NCI-H2227 (cell line): ENCODE results near the gene KRT75.

Experiments
- DNase-seq: peaks from one replicate; lab custom pipeline; 2025; ENCODE audit not compliant: unreplicated experiment; lab: John Stamatoyannopoulos, UW

The KRT75 gene

DNA sequence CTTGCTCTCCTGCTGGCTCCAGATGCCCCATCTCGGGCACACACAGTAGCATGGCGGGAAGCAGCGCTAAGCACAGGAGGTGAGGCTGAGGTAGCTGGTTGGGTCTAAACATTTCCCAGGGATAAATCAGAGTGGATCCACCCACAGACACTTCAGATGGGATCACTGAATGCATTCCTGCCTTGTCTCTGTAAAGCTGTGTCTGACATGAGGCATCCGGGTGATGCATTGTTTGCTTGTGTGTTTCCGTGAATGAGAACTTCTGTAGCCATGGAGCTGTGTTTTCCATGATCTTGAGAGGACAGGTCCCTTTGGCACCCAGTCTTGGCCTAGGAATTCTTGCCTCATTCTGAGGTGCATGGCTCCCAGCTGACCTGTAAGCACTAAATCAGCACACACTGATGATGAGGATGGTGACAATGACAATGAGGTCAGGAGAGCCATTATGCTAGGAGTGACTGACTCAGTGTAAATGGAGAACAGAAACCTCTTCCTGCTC is 6.7 kb upstream of the KRT75 start:
- DNase-seq: no peak

DNA sequence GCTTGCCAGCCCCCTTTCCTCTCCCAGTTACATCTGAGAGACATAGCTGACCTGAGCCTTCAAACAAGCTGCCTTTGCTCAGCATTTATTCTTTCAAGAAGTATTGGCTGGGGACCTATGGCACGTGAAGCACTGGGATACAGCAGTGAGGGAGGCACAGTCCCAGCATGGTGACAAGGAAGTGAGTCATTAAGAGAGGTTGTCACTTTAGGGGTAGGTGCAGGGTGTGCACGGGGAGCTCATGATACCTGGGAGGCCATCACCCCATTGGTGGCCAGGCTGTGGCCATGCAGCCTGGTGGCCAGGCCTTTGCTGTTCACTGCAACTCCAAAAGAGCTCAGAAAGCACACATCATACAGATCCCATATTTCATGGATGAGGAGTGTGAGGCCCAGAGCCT is 5.7 kb upstream of the KRT75 start:
- DNase-seq: no peak

DNA sequence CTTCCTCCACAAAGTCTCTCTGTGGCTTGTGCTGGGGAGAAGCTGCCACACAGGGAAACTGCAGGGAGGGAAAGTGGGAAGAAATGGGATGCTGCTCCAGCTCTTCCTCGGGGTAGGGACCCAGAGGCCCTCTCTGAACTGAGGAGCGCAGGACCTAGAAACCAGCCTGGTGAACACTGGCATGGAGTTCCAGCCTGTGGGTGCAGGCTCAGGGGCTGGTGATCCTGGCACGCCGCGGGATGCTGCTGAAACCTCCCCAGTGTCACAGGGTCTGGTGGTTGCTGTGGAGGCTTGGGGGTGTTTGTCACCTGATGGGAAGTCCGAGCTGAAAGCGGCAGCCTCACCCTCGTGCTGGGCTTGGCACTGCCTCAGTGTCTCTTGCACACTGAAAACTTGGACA is 5.2 kb upstream of the KRT75 start:
- DNase-seq: no peak

DNA sequence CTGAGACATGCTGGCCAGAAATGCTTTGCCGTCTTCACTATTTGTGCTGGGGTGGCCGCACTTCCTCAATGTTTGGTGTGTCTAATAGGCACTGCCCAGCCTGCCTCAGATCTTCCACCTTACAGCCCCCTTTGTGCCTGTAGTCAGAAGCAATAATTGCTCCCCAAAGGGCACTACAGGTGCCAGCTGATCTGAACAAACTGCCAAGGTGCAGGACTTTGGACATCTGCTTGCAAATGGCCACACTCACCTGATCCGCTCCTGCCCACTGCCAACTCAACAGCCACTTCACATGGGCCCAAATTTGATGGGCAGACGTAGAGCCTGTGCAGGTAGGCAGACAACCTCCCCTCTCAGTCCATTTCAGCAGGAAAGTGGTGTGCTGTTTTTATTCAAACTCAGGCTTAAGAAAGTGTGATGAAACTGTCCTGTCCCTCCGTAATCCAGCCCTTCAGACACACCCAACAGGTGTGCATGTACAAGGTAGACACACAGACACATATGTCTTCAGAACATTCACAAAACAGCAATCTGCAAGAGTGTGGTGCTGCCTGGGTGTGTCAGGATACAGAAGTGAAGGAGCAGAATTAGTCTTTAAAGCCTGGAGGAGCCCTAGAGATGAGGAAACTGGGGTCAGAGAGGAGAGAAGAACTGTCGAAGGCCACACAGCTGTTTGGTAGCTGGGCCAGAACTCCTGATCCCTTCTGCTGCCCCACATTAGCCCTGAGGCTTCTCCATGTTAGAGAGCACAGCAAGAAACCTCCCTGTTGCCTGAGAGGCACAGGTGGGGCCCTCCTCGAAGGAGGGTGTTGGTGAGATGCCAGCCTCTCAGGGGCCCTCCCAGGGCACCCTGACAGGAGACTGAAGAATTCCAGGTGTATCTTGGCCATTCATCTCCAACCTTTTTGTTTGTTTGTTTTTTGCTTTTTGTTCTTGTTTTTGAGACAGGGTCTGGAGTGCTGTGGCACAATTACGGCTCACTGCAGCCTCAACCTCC is 4.4 kb upstream of the KRT75 start:
- no peak for DNase-seq

DNA sequence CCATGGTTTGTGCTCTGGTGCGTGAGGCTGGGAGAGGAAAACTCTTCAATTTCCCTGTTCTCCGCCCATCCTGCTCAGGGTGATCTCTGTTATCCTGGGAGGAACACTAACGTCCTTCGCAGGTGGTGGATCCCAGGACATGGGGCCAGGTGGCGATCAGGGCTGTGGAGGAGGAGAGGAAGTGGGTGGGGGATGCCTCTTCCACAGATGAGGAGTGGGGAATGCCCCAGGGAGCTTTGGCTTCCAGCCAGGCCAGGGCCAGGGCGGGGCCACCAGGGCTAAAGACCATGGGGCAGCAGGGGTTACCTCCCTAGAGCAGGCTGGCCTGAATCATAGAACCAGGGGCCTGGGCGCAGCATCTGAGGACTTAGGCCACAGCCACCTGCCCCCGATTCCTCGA is 3.3 kb upstream of the KRT75 start:
- no peak for DNase-seq

DNA sequence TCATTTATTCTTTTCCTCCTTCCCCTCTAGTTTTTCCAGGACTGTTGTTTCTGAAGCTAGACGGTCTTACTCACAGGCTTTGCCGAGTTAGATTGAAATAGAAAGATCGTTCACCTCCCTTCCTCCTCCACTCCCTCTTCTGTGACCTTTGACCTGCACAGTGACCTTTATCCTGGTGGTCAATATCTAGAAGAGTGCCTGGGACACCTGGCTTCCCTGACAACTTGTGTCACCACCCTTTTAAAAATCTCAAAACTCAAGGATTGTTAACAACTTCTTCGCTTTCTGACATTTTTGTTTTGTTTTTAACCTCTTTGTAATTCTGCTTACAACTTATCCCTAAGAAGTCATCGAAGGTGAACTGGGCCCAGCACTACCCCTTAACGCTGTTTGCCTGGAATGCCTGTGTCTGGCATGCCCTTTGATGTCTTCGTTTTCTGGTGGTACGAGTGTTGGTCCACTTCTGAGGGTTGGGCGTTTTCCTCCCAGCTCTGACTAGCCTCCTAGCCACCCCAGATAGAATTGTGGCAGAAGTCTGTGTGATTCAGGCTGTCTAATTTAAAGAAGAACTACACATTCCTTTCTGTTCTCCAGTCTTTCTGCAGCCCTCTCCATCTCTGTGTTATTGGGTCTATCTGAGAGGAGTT is 2.8 kb upstream of the KRT75 start:
- DNase-seq: no peak

DNA sequence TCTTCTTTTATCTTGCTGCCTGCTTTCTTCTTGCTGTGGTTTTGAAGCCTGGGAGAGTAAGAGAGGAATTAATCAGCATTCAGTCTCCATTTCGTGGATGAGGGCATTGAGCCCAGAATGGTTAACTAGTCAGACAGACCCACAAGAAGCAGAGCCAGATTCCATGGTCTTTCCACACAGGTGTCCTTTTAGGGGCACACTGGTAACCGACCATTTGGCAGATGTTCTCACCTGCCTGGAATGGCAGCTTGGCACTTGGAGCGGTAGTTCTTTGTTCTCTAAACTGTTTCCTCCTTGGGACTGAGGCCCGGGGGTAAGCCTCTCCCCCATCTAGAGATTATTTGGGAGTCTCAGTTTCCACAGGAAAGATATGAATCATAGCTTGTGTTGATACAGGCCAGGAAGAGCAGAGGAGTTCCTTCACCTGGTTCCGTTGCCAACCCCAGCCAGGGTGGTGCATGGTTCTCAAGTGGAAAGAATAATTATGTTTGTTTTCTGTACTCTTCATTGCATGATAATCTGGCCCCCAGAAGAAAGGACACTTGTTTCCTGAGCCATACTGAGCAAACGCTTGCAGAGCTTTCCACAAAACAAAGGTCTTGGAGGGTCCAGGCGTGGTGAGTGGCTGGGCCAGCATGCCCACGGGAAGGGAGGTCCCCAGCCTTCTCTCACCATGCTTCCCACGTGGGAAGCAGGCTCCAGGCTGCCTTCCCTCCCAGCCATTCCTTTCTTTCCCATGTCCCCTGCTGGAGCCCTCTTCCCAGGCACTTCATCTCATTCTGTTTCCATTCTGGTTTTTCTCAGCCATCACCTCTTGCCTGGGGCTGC is 2.0 kb upstream of the KRT75 start:
- no peak for DNase-seq

DNA sequence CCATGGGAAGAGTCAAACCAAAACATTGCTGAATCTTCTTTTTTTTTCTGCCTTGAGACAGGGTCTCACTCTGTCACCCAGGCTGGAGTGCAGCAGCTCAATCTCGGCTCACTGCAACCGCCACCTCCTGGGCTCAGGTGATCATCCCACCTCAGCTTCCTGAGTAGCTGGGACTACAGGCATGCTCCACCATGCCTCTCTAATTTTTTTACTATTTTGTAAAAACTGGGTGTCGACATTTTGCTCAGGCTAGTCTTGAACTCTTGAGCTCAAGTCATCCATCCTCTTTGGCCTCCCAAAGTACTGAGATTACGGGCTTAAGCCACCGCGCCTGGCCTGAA is 1.5 kb upstream of the KRT75 start:
- no peak for DNase-seq

DNA sequence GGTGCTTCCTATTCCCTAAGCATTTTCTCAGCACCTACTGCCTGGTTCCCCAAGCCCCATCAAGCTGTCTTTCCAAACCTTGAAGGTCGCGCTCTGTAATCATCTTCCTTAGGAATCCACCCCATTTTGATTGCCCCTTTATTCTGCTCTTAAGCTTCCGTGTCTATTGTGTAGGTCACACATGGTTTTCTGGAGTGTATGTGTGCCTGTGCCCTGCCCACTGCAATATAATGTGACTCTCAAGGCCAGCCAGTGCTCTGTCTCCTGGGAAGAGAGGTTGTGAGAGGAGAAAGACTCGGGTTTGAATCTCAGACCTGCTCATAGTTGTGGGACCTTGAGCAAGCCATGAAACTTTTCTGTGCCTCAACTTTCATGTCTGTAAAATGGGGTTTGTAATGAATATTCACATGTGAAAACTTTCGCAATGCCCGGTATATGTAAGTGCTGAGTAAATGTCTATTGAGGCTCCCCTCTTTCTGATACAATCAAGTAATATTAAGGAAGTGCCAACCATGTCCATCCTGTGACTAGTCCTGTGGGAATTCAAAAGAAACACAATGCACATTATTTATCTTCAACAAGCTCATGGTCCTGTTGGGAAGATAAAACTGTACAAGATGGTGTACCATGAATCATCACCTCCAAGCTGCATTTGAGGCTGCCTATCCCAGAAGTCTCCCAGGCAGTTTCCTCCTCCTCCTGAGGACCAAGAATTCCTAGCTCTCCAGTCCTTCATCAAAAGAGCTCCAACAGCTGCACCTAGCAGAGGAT is 774 bp upstream of the KRT75 start:
- no peak for DNase-seq

DNA sequence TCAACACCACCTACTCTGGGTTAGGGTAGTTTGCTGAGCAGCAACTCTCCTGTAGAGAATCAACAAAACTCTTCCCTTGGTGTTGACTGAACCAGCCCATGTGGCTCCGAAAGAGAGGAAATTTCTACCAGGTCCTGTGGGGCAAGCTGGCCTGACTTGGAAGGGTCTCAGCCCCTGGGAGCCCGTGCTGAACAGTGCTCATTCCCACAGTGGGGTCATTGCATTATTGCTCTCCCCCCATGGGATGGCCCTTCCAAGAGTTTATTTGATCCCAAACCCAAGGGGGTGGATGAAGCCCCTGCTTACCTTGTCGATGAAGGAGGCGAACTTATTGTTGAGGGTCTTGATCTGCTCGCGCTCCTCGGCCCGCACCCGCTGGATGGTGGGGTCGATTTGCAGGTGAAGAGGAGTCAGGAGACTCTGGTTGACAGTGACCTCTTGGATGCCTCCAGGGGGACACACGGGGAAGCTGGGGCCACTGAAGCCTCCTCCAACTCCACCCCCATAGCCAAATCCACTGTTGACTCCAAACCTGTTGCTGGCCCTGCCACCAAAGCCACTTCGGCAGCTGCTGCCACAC is 580 bp downstream of the KRT75 start:
- no peak for DNase-seq

DNA sequence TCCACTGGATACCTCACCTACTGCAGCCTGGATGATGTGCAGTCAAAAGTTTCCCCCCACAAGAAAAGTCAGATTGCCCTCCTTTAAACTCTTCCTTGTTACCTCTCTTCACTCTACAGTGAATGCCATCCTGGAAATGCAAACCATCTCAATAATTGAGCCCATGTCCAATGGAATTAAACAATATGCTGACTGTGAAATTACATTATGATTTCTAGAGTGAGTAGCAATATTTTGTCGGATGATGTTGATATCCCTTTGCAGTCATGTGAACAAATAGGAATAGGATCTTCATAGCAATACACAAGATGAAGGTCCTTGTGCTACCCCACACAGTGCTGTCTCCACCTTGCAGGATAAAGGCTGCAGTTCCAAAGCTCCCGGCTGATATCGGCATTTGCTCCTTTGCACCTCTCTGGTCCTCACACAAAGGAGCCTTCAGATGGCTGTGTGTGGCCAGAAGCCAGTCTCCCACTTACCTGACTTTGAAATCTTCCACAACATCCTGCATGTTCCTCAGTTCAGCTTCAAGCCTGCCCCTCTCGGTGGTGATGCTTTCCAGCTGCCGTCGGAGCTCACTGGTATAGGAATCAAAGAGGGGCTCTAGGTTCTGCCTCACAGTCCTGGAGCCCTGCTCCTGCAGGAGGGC is 1.5 kb downstream of the KRT75 start:
- no peak for DNase-seq

DNA sequence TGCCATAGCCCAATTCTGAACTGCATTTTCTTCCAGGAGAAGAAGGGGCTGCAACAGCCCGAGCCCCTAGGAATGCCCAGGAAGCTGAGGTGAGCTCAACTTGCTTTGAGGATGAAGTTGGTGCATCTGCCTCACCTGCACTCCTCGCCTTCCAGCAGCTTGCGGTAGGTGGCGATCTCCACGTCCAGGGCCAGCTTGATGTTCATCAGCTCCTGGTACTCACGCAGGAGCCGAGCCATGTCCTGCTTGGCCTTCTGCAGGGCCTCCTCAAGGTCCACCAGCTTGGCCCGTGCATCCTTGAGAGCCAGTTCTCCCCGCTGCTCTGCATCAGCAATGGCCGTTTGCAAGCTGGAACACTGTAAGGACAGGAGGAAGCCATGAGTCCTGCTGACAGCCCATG is 6.0 kb downstream of the KRT75 start:
- DNase-seq: no peak

DNA sequence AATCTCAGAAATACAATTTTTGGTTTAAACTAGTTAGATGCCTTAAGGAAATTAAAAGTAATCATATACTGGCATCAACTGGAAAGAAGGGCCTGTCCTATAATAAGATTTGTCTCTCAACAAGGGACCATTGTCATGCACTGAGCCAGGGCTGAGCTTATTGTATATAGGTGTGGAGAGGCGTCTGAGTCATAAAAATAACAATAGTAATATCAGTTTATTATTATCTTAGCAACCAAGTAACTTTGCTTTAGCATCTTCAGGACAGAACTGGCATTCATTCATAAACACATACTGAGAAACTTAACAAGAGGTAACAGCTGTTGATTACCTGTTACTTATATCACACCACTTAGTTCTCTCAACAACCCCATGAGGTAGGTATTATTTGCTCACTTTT is 7.1 kb downstream of the KRT75 start:
- no peak for DNase-seq

DNA sequence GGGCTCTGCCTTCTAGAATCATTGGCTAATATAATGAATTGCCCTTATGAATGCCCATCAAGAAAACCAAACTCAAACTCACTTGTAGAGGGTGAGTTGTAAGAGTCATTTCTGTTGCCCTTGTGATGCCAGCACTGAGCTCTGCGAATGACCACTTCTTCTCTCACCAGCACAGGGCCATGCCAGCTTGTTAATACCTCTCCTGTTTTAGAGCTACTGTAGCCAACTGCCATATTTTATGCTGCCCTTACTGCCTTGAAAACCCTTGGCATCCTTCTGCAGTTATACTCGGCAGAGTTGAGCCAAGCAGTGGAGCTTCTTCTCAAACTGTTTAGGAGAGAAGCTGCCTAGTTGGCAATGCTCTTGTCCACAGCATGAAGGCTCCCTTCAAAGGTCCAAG is 8.1 kb downstream of the KRT75 start:
- DNase-seq: no peak

DNA sequence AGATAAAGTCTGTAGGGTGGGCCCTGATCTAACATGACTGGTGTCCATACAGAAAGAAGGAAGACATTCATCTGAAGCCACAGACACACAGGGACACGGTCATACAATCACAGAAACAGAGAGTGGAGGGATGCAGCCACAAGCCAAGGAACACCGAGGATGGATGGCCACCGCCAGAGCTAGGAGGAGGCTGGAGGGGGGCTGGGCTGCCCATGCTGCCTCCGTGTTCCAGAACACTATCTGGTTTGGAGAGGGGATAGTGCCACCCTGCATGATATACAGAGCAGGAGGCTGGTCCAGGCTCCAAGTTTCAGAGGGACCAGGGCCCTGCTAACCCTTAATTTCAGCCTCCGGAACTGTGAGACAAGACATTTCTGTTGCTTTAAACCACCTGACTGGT is 8.7 kb downstream of the KRT75 start:
- no peak for DNase-seq

DNA sequence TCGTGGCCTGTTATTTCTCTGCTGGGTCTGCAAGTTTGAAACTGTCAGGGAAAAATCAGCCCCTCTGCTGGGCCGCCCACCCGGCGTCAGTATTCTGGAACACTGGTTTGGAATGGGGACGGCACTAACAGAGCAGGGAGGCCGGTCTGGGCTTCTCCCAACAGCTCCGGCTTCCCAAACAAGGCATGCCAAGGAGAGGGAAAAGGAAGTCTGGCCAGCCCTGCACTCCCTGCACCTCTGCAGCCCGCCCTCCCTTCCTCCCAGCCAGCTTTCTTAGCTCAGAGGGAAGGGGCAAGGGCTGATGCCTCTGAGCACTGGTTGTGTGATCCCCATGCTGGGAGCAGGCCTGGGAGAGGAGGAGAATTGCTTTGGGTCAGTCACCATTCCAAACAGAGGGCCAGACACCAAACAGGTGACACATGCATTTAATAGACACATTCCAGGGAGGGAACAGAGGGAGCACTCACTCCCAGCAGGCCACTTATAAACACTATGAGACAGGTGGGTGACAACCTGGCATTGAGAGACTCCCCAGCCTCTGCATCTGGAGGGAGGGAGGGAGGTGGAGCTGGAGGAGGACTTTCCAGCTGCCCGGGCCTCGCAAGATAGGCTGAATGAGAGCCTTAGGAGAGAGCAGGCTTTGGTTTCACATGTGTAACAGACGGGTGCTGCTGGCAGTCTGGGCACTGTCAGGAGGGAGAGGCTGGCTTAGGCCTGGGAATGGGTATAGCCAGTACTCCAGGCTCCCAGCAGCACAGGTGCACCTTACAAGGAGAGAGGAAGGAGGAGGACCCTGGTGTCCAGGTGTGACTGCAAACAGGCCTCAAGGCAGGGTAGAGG is 10.3 kb downstream of the KRT75 start:
- DNase-seq: no peak

DNA sequence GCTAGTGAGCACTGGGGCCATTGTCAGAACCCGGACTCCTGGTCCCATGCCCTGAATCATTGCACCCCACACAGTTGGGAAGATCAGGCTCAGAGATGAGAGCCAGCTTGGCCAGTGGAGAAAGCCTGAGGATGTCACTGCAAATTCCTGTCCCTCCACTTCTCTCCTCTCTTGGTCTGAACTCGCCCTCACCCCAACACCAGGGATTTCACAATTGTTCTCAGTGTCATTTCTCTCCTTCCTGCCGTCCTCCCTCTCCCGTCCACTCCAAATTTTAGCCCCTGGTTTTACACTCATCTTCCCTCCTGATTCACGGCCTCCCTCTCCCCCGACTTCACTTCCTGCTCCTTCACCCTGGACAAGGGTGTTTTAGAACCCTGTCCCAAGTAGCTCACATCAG is 11.1 kb downstream of the KRT75 start:
- DNase-seq: no peak

DNA sequence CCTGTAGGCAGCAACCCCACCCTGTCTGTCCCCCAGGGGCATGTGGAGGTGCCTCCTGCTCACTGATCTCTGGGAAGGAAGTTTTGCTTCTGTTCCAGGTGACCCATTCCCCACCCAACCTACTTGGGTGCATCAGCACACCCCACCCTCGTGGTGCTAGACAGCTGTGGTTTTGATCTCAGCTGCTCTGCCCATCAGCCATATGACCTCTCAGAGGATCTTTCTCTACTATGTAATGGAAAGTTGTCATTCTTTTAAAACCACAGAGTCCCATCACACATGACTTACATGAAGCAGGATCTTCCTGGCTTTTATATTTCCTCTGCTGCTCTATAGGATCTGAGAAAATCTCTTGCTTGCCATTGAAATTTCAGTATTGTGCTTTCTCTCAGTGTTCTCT is 14.5 kb downstream of the KRT75 start:
- DNase-seq: no peak

DNA sequence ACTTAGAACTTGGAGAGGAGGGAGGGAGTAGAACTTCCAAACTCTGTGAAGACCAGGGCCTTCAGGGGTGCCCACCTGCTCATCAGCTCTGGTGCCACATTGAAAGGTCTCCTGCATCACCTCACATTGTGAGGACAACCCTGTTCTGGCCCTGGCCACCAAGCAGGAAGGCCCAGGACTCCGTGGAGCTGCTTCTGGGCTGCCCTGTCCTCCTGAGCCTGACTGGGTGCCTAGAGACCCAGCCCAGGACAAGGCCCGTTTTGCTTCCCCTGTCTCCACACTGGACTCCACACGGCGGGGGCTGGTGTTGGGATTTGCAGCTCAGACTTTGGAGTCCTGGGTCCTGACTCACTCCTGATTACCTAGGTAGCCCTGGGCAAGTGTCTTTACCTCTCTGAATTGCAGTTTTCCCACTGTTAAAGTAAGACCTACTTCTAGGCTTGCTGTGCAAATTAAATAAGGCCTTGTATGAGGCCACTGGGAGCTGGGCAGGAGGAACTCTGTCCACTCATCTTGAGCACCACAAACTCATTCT is 15.5 kb downstream of the KRT75 start:
- DNase-seq: no peak
